IMR-90 (cell line): ENCODE measurements around the gene PAK5. TPM values are rescaled to one million over a fixed set of nuclear protein-coding genes. Genes with fewer than 3 reads are reported as not detected.

Experiments
- ATAC-seq: fragments of 200-7000 bp; cut with Tn5 transposase; 2 replicates; pipeline ENCODE4 v1.9.1; 2020; ENCODE audit warnings: low read depth, mild to moderate bottlenecking, moderate library complexity
- BruUV-seq: library from RNA; stranded (reverse); fragments of 400-500 nt; replicated peaks from 2 replicates; lab custom pipeline; 2021; lab: Mats Ljungman, UMichigan
- CTCF ChIA-PET: fragments of 300-600 bp; formaldehyde crosslinking; extraction: SDS; loops from one replicate; lab custom pipeline; 2021; ENCODE audit warnings: antibody characterized with exemption; lab: Yijun Ruan, JAX
- POLR2A ChIA-PET: fragments of 300-600 bp; sonication (Branson Sonifier 250); formaldehyde crosslinking; loops from one replicate; lab custom pipeline; 2022; ENCODE audit warnings: antibody characterized with exemption; ENCODE audit not compliant: unreplicated experiment; lab: Charles Lee
- DNase-seq: peaks from one replicate; pipeline ENCODE4 v3.0.0; 2013
- H2AFZ ChIP-seq: replicated peaks from 2 replicates; pipeline ENCODE3; 2013; ENCODE audit warnings: low read length, mild to moderate bottlenecking; ENCODE audit not compliant: poor library complexity
- H2AK5ac ChIP-seq: 2 replicates; pipeline ENCODE4 v1.6.1; 2013; ENCODE audit warnings: low read depth, low read length, inconsistent platforms
- H2AK9ac ChIP-seq: replicated peaks from 2 replicates; pipeline ENCODE3; 2013; ENCODE audit warnings: mild to moderate bottlenecking, low read depth, low read length, moderate library complexity; ENCODE audit not compliant: poor library complexity
- H2BK120ac ChIP-seq: 2 replicates; pipeline ENCODE4 v1.6.1; 2013; ENCODE audit warnings: low read depth, low read length, inconsistent platforms
- H2BK15ac ChIP-seq: 3 replicates; pipeline ENCODE4 v1.6.1; 2013; ENCODE audit warnings: low read depth, low read length, inconsistent platforms
- H2BK20ac ChIP-seq: 2 replicates; pipeline ENCODE4 v1.6.1; 2013; ENCODE audit warnings: low read depth, mild to moderate bottlenecking, inconsistent platforms, low read length, moderate library complexity
- H2BK5ac ChIP-seq: 2 replicates; pipeline ENCODE4 v1.6.1; 2013; ENCODE audit warnings: mild to moderate bottlenecking, low read depth, low read length, inconsistent platforms; ENCODE audit not compliant: poor library complexity, severe bottlenecking
- H3K14ac ChIP-seq: replicated peaks from 2 replicates; pipeline ENCODE4 v1.6.1; 2013; ENCODE audit warnings: low read depth, low read length, inconsistent platforms
- H3K18ac ChIP-seq: 2 replicates; pipeline ENCODE4 v1.6.1; 2013; ENCODE audit warnings: low read depth, low read length, control low read depth
- H3K23ac ChIP-seq: 2 replicates; pipeline ENCODE4 v1.6.1; 2013; ENCODE audit warnings: low read depth, low read length, inconsistent platforms
- H3K27ac ChIP-seq: 2 replicates; pipeline ENCODE4 v1.5.1; 2013; ENCODE audit warnings: mild to moderate bottlenecking, control low read depth, low read length; ENCODE audit not compliant: insufficient read depth
- H3K27me3 ChIP-seq: 2 replicates; pipeline ENCODE4 v1.6.1; 2013; ENCODE audit warnings: low read length; ENCODE audit not compliant: control insufficient read depth, insufficient read depth
- H3K36me3 ChIP-seq: 2 replicates; pipeline ENCODE4 v1.6.1; 2013; ENCODE audit warnings: low read length, mixed read lengths; ENCODE audit not compliant: control insufficient read depth, insufficient read depth
- H3K4ac ChIP-seq: 2 replicates; pipeline ENCODE4 v1.6.1; 2013; ENCODE audit warnings: low read depth, low read length, inconsistent platforms
- H3K4me1 ChIP-seq: 2 replicates; pipeline ENCODE4 v1.6.1; 2013; ENCODE audit warnings: low read length, mixed read lengths; ENCODE audit not compliant: control insufficient read depth, insufficient read depth
- H3K4me2 ChIP-seq: 2 replicates; pipeline ENCODE4 v1.6.1; 2013; ENCODE audit warnings: low read depth, mild to moderate bottlenecking, control low read depth, low read length, moderate library complexity
- H3K4me3 ChIP-seq: 2 replicates; pipeline ENCODE4 v1.5.1; 2013; ENCODE audit warnings: low read depth, mild to moderate bottlenecking, control low read depth, low read length, moderate library complexity; ENCODE audit not compliant: insufficient read depth
- H3K56ac ChIP-seq: 2 replicates; pipeline ENCODE4 v1.6.1; 2013; ENCODE audit warnings: low read length, inconsistent platforms; ENCODE audit not compliant: insufficient read depth; ENCODE audit errors: extremely low read depth
- H3K79me1 ChIP-seq, 2 experiments: 2 replicates each; pipeline ENCODE4 v1.6.1; 2013; ENCODE audit warnings: low read length in 2 of 2, inconsistent platforms in 1 of 2, low read depth in 1 of 2
- H3K9ac ChIP-seq: 2 replicates; pipeline ENCODE4 v1.6.1; 2013; ENCODE audit warnings: low read depth, low read length, control low read depth
- H3K9me1 ChIP-seq: 2 replicates; pipeline ENCODE4 v1.6.1; 2013; ENCODE audit warnings: low read length, inconsistent platforms; ENCODE audit not compliant: insufficient read depth
- H3K9me3 ChIP-seq: 2 replicates; pipeline ENCODE4 v1.6.1; 2013; ENCODE audit warnings: low read length; ENCODE audit not compliant: control insufficient read depth, insufficient read depth
- H4K20me1 ChIP-seq: 2 replicates; pipeline ENCODE4 v1.6.1; 2013; ENCODE audit warnings: low read length, inconsistent platforms; ENCODE audit not compliant: insufficient read depth
- H4K5ac ChIP-seq: 2 replicates; pipeline ENCODE4 v1.6.1; 2013; ENCODE audit warnings: mild to moderate bottlenecking, low read depth, low read length, control low read depth
- H4K8ac ChIP-seq, 2 experiments: 2 replicates each; pipeline ENCODE4 v1.6.1; 2013; ENCODE audit warnings: low read depth in 2 of 2, low read length in 2 of 2, control low read depth in 1 of 2, inconsistent platforms in 1 of 2
- H4K91ac ChIP-seq: 2 replicates; pipeline ENCODE4 v1.6.1; 2013; ENCODE audit warnings: low read depth, low read length, inconsistent platforms; ENCODE audit not compliant: insufficient read depth
- BHLHE40 ChIP-seq: fragments of 150-350 bp; IDR thresholded peaks from 2 replicates; pipeline ENCODE4 v1.6.1; 2016; ENCODE audit warnings: mild to moderate bottlenecking, low read depth, low read length
- CEBPB ChIP-seq: IDR thresholded peaks from 2 replicates; pipeline ENCODE4 v1.6.1; 2012; ENCODE audit warnings: low read depth, low read length, improper control_type of control experiment
- FOS ChIP-seq: fragments of 150-350 bp; IDR thresholded peaks from 2 replicates; pipeline ENCODE4 v1.6.1; 2016; ENCODE audit warnings: low read depth, low read length
- MAZ ChIP-seq: IDR thresholded peaks from 2 replicates; pipeline ENCODE4 v1.6.1; 2012; ENCODE audit warnings: low read depth, mild to moderate bottlenecking, low read length, improper control_type of control experiment, moderate library complexity, borderline replicate concordance
- NFE2L2 ChIP-seq: fragments of 150-350 bp; IDR thresholded peaks from 2 replicates; pipeline ENCODE4 v1.6.1; 2016; ENCODE audit warnings: low read depth, mild to moderate bottlenecking, low read length
- RAD21 ChIP-seq: IDR thresholded peaks from 2 replicates; pipeline ENCODE4 v1.6.1; 2012; ENCODE audit warnings: low read length, improper control_type of control experiment
- SMC3 ChIP-seq: fragments of 150-350 bp; IDR thresholded peaks from 2 replicates; pipeline ENCODE4 v1.6.1; 2016; ENCODE audit warnings: low read depth, mild to moderate bottlenecking, antibody characterized with exemption, low read length, moderate library complexity
- WGBS, 2 experiments: methylation state at CpG; one replicate each; pipeline versions ENCODE4 v1.1.5 to v1.1.7; 2013; ENCODE audit warnings: missing lambda C conversion rate in 2 of 2; ENCODE audit not compliant: insufficient read length in 1 of 2; ENCODE audit errors: extremely low coverage in 2 of 2; 5-methylcytosine and 5-hydroxymethylcytosine counted together
- dilution Hi-C: fragments of 300-500 bp; cut with HindIII; formaldehyde crosslinking; loops from one replicate; pipeline ENCODE4 v1.14.3; 2018; ENCODE audit warnings: low sequenced_read_pairs; ENCODE audit not compliant: unreplicated experiment
- in situ Hi-C: fragments of 300-500 bp; cut with MboI; formaldehyde crosslinking; loops from 3 replicates; pipeline ENCODE4 v1.14.3; 2019; ENCODE audit warnings: low sequenced_read_pairs, inconsistent platforms, mixed read lengths
- intact Hi-C: fragments of 100-400 bp; cut with micrococcal nuclease; formaldehyde crosslinking; loops from 2 replicates; pipeline ENCODE4 v1.10.0; 2022
- polyA plus RNA-seq, 3 experiments: library from polyadenylated mRNA; depleted of rRNA; stranded (reverse); fragments of >200 nt; gene quantifications; 2 replicates each; pipeline ENCODE4 v1.2.3, GENCODE V29; 2012; ENCODE audit warnings: low replicate concordance in 1 of 3
- total RNA-seq: library from RNA; depleted of rRNA; stranded (reverse); fragments of >200 nt; gene quantifications from 2 replicates; pipeline ENCODE4 v1.2.3, GENCODE V29; 2012
- TF ChIP-seq, protein P1 (sequence below): fragments of 150-350 bp; IDR thresholded peaks from 2 replicates; pipeline ENCODE4 v1.6.1; 2016; ENCODE audit warnings: low read depth, mild to moderate bottlenecking, low read length, moderate library complexity, borderline replicate concordance

Gene PAK5
- total and polyA plus RNA-seq, 2 of the 4 experiments (the other 2 are of a cell fraction), result not detected

- Histone ChIP-seq H3K36me3 (no peaks in the 10 kb centered on the region), H3K14ac (no peak overlapping the region), H3K9ac (no peak overlapping the region), H2AK9ac (no peak overlapping the region), H3K4me3 (no peak overlapping the region), H2BK20ac (no peak overlapping the region), H3K79me1 (no peaks in the 10 kb centered on the region), H2AK5ac (no peak overlapping the region), H2AFZ (no peak overlapping the region), H3K9me3 (no peaks in the 10 kb centered on the region), H3K4me2 (no peak overlapping the region), H3K27ac (no peak overlapping the region), H4K8ac (no peak overlapping the region), H3K23ac (no peak overlapping the region), H3K9me1 (no peaks in the 10 kb centered on the region), H3K27me3 (no peaks in the 10 kb centered on the region), H3K56ac (no peak overlapping the region), H3K4ac (no peak overlapping the region), H2BK15ac (no peak overlapping the region), H2BK120ac (no peak overlapping the region), H2BK5ac (no peak overlapping the region), H4K20me1 (no peaks in the 10 kb centered on the region), H3K18ac (no peak overlapping the region), H3K4me1 (no peaks in the 10 kb centered on the region), H4K91ac (no peak overlapping the region), H4K5ac (no peak overlapping the region)
- ChIA-PET POLR2A (no interaction called here), CTCF (no interaction called here)
- TF ChIP-seq SMC3 (no peak), CEBPB (no peak), NFE2L2 (no peak), BHLHE40 (no peak), MAZ (no peak), FOS (no peak), RAD21 (no peak)
- TF ChIP-seq, protein P1, sequence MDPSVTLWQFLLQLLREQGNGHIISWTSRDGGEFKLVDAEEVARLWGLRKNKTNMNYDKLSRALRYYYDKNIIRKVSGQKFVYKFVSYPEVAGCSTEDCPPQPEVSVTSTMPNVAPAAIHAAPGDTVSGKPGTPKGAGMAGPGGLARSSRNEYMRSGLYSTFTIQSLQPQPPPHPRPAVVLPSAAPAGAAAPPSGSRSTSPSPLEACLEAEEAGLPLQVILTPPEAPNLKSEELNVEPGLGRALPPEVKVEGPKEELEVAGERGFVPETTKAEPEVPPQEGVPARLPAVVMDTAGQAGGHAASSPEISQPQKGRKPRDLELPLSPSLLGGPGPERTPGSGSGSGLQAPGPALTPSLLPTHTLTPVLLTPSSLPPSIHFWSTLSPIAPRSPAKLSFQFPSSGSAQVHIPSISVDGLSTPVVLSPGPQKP, result no peak
- WGBS, 2 experiments, result no CpG with 5 or more reads among the region's 1 CpG
- intact Hi-C loops (no loop called here), dilution Hi-C loops (no loop called here), in situ Hi-C loops (no loop called here)
- no peak for DNase-seq
- ATAC-seq, result no peak
- BruUV-seq, result no TSS peak
Measured at GRCh38 chr20:9809271-9809670, 29.6 kb downstream of the PAK5 start.
